Neural cell (in vitro differentiated cells): ENCODE measurements around the gene SLC7A1. TPM values are rescaled to one million over a fixed set of nuclear protein-coding genes. Genes with fewer than 3 reads are reported as not detected.

ENCODE experiments used
- H2AFZ ChIP-seq: fragments of 200-600, 300-800 bp; sonication (generic), shearing (Covaris generic); 2 replicates; pipeline ENCODE4 v1.6.0; 2014; ENCODE audit warnings: low read depth, mild to moderate bottlenecking, antibody characterized with exemption, low read length, moderate library complexity
- H3F3A ChIP-seq: fragments of 200-600 bp; shearing (Covaris generic); 2 replicates; pipeline ENCODE4 v1.6.1; 2016; ENCODE audit warnings: mild to moderate bottlenecking, moderate library complexity, mixed read lengths, antibody characterized with exemption, low read length; ENCODE audit not compliant: insufficient read depth, poor library complexity, severe bottlenecking
- H3K27ac ChIP-seq: fragments of 200-600, 300-800 bp; sonication (generic), shearing (Covaris generic); 2 replicates; pipeline ENCODE4 v1.5.1; 2014; ENCODE audit warnings: mild to moderate bottlenecking, low read length, moderate library complexity
- H3K27me3 ChIP-seq: fragments of 300-800, 200-600 bp; sonication (generic), shearing (Covaris generic); 2 replicates; pipeline ENCODE4 v1.6.0; 2014; ENCODE audit warnings: mild to moderate bottlenecking, low read depth, low read length, moderate library complexity; ENCODE audit not compliant: insufficient read depth
- H3K36me3 ChIP-seq: fragments of 300-800, 200-600 bp; sonication (generic), shearing (Covaris generic); 2 replicates; pipeline ENCODE4 v1.5.1; 2014; ENCODE audit warnings: mild to moderate bottlenecking, antibody characterized with exemption, low read length, moderate library complexity; ENCODE audit not compliant: insufficient read depth
- H3K4me2 ChIP-seq: fragments of 300-800, 200-600 bp; sonication (generic), shearing (Covaris generic); 2 replicates; pipeline ENCODE4 v1.6.0; 2014; ENCODE audit warnings: mild to moderate bottlenecking, low read length
- H3K4me3 ChIP-seq: fragments of 300-800, 200-600 bp; sonication (generic), shearing (Covaris generic); 2 replicates; pipeline ENCODE4 v1.5.1; 2014; ENCODE audit warnings: mild to moderate bottlenecking, low read length, moderate library complexity
- H3K79me2 ChIP-seq: fragments of 200-600 bp; shearing (Covaris generic); replicated peaks from 2 replicates; pipeline ENCODE4 v1.6.0; 2014; ENCODE audit warnings: mild to moderate bottlenecking, low read length, moderate library complexity; ENCODE audit not compliant: insufficient read depth
- H3K9ac ChIP-seq: fragments of 300-800, 200-600 bp; sonication (generic), shearing (Covaris generic); 2 replicates; pipeline ENCODE4 v1.6.1; 2016; ENCODE audit warnings: mild to moderate bottlenecking, low read length, mixed read lengths
- H3K9me2 ChIP-seq: fragments of 200-600 bp; shearing (Covaris generic); 2 replicates; pipeline ENCODE4 v1.6.1; 2016; ENCODE audit warnings: mild to moderate bottlenecking, low read length, mixed read lengths; ENCODE audit not compliant: insufficient read depth
- H3K9me3 ChIP-seq: fragments of 200-600, 300-800 bp; sonication (generic), shearing (Covaris generic); 2 replicates; pipeline ENCODE4 v1.6.1; 2016; ENCODE audit warnings: mild to moderate bottlenecking, mixed run types, low read length, moderate library complexity, mixed read lengths
- H4K20me1 ChIP-seq: fragments of 200-600 bp; shearing (Covaris generic); 2 replicates; pipeline ENCODE4 v1.6.1; 2016; ENCODE audit warnings: mild to moderate bottlenecking, mixed run types; ENCODE audit not compliant: insufficient read depth
- CTCF ChIP-seq: fragments of 450-650 bp; IDR thresholded peaks from 2 replicates; pipeline ENCODE4 v1.5.1; 2014; ENCODE audit warnings: antibody characterized with exemption, mild to moderate bottlenecking, moderate library complexity; ENCODE audit not compliant: poor library complexity, severe bottlenecking
- EP300 ChIP-seq: fragments of 450-650 bp; conservative IDR thresholded peaks from 2 replicates; pipeline ENCODE4 v1.6.1; 2014; ENCODE audit warnings: antibody characterized with exemption, mild to moderate bottlenecking, moderate library complexity; ENCODE audit not compliant: poor library complexity, severe bottlenecking
- EZH2 ChIP-seq: fragments of 200-600, 300-800 bp; shearing (Covaris generic), sonication (generic); IDR thresholded peaks from 2 replicates; pipeline ENCODE4 v1.6.1; 2014; ENCODE audit warnings: antibody characterized with exemption, low read length, borderline replicate concordance, mild to moderate bottlenecking; ENCODE audit not compliant: insufficient read depth, poor library complexity, severe bottlenecking
- MXI1 ChIP-seq: fragments of 450-650 bp; conservative IDR thresholded peaks from 2 replicates; pipeline ENCODE4 v1.6.1; 2014; ENCODE audit warnings: antibody characterized with exemption, mild to moderate bottlenecking; ENCODE audit not compliant: poor library complexity, severe bottlenecking
- POLR2AphosphoS5 ChIP-seq: IDR thresholded peaks from 2 replicates; pipeline ENCODE4 v1.6.1; 2012
- RAD21 ChIP-seq: fragments of 450-650 bp; conservative IDR thresholded peaks from 2 replicates; pipeline ENCODE4 v1.6.1; 2014; ENCODE audit warnings: antibody characterized with exemption, mild to moderate bottlenecking, moderate library complexity
- SMC3 ChIP-seq: fragments of 450-650 bp; conservative IDR thresholded peaks from 2 replicates; pipeline ENCODE4 v1.6.1; 2014; ENCODE audit warnings: antibody characterized with exemption, mild to moderate bottlenecking, moderate library complexity; ENCODE audit not compliant: poor library complexity
- polyA plus RNA-seq: library from polyadenylated mRNA; depleted of rRNA; stranded (reverse); fragments of >200 nt; gene quantifications from 2 replicates; pipeline ENCODE4 v1.2.3, GENCODE V29; 2014

The SLC7A1 gene
- polyA plus RNA-seq, 1 donor from 2014 or later = 2.6 TPM

GRCh38 chr13:29529754-29530153, 65.7 kb downstream of the SLC7A1 start:
- peaks cover 8% of the 10 kb centered on the region for H3K36me3 ChIP-seq

GRCh38 chr13:29527916-29528315, 67.6 kb downstream of the SLC7A1 start:
- no peak overlapping the region for H3K4me2 ChIP-seq
- H3K27ac ChIP-seq = no peak overlapping the region
- no peaks in the 10 kb centered on the region for H3K79me2 ChIP-seq
- H3K27me3 ChIP-seq = no peaks in the 10 kb centered on the region
- TF ChIP-seq RAD21 (no peak), EZH2 (no peak), POLR2AphosphoS5 (no peak), CTCF (no peak)
- H3K9ac ChIP-seq = no peak overlapping the region
- H3K4me3 ChIP-seq = no peak overlapping the region
- H3K36me3 ChIP-seq = peaks cover 8% of the 10 kb centered on the region
- no peaks in the 10 kb centered on the region for H4K20me1 ChIP-seq
- no peaks in the 10 kb centered on the region for H3F3A ChIP-seq
- no peaks in the 10 kb centered on the region for H3K9me3 ChIP-seq
- no peaks in the 10 kb centered on the region for H3K9me2 ChIP-seq
- H2AFZ ChIP-seq = no peak overlapping the region

More at GRCh38 chr13:29529754-29530153, 65.7 kb downstream of the SLC7A1 start:
- Histone ChIP-seq H3K79me2 (no peaks in the 10 kb centered on the region), H2AFZ (no peak overlapping the region), H3K4me3 (no peak overlapping the region), H3K27ac (no peak overlapping the region), H3K9me2 (no peaks in the 10 kb centered on the region), H3K9me3 (no peaks in the 10 kb centered on the region), H3K4me2 (no peak overlapping the region), H3K9ac (no peak overlapping the region), H3K27me3 (no peaks in the 10 kb centered on the region), H4K20me1 (no peaks in the 10 kb centered on the region), H3F3A (no peaks in the 10 kb centered on the region)
- TF ChIP-seq SMC3 (no peak), EP300 (no peak)

- no peak overlapping the region for H3K4me3 ChIP-seq
- no peaks in the 10 kb centered on the region for H3K9me3 ChIP-seq
- TF ChIP-seq CTCF = no peak
- TF ChIP-seq RAD21 = no peak
- TF ChIP-seq POLR2AphosphoS5 = no peak
- no peak for TF ChIP-seq MXI1
- TF ChIP-seq SMC3 = no peak
- TF ChIP-seq EZH2 = no peak
- H4K20me1 ChIP-seq = no peaks in the 10 kb centered on the region
- H3K27ac ChIP-seq = no peak overlapping the region
- peaks cover 8% of the 10 kb centered on the region for H3K36me3 ChIP-seq
- no peak overlapping the region for H3K4me2 ChIP-seq
- no peak overlapping the region for H3K9ac ChIP-seq
- H3K79me2 ChIP-seq = no peaks in the 10 kb centered on the region
- no peaks in the 10 kb centered on the region for H3F3A ChIP-seq
- H3K27me3 ChIP-seq = no peaks in the 10 kb centered on the region
- no peaks in the 10 kb centered on the region for H3K9me2 ChIP-seq
- no peak overlapping the region for H2AFZ ChIP-seq
Measured at GRCh38 chr13:29527511-29527910, 68.0 kb downstream of the SLC7A1 start.
